GM12872 (cell line): ENCODE measurements around the gene ABCA7.

Experiments
- CTCF ChIP-seq: IDR thresholded peaks from 3 replicates; pipeline ENCODE4 v1.5.1; 2011; ENCODE audit warnings: low read depth, mild to moderate bottlenecking, low read length, moderate library complexity; ENCODE audit not compliant: insufficient read depth

ABCA7 gene

GRCh38 chr19:1067341-1067957, 27.5 kb downstream of the ABCA7 start:
- no peak for TF ChIP-seq CTCF

GRCh38 chr19:1068009-1069001, 28.4 kb downstream of the ABCA7 start:
- no peak for TF ChIP-seq CTCF

- peak; percentile 19; the same call in 1 of the 3 replicates for TF ChIP-seq CTCF
These were observed 29.3 kb downstream of the ABCA7 start for GRCh38 chr19:1069009-1069779.

- TF ChIP-seq CTCF: no peak
These were observed 30.6 kb downstream of the ABCA7 start for GRCh38 chr19:1070576-1070930.

- no peak for TF ChIP-seq CTCF
These were observed 31.3 kb downstream of the ABCA7 start for GRCh38 chr19:1070931-1071791.

GRCh38 chr19:1072371-1073015, 32.6 kb downstream of the ABCA7 start:
- TF ChIP-seq CTCF: no peak
